HEK293T (cell line): Measurements from ENCODE around the gene MT1B.

Experiments
- BHLHE40 ChIP-seq: fragments of 450-650 bp; IDR thresholded peaks from 2 replicates; pipeline ENCODE4 v1.6.1; 2016; ENCODE audit warnings: mild to moderate bottlenecking, moderate library complexity, borderline replicate concordance
- ELF4 ChIP-seq: fragments of 450-650 bp; IDR thresholded peaks from 2 replicates; pipeline ENCODE4 v1.6.1; 2017; ENCODE audit warnings: antibody characterized with exemption
- FOXK2 ChIP-seq: fragments of 450-650 bp; IDR thresholded peaks from 2 replicates; pipeline ENCODE4 v1.6.1; 2016; ENCODE audit warnings: mild to moderate bottlenecking
- FOXM1 ChIP-seq: fragments of 450-650 bp; IDR thresholded peaks from 2 replicates; pipeline ENCODE4 v1.6.1; 2017; ENCODE audit warnings: mild to moderate bottlenecking, borderline replicate concordance
- HDGF ChIP-seq: fragments of 450-650 bp; IDR thresholded peaks from 2 replicates; pipeline ENCODE4 v1.6.1; 2017; ENCODE audit warnings: antibody characterized with exemption, borderline replicate concordance
- NFRKB ChIP-seq: fragments of 450-650 bp; IDR thresholded peaks from 2 replicates; pipeline ENCODE4 v1.6.1; 2016; ENCODE audit warnings: mild to moderate bottlenecking, moderate library complexity
- SP1 ChIP-seq: fragments of 450-650 bp; IDR thresholded peaks from 2 replicates; pipeline ENCODE4 v1.6.1; 2017
- SUZ12 ChIP-seq: fragments of 450-650 bp; IDR thresholded peaks from 2 replicates; pipeline ENCODE4 v1.6.1; 2016; ENCODE audit warnings: mild to moderate bottlenecking
- TARDBP ChIP-seq: fragments of 450-650 bp; IDR thresholded peaks from 2 replicates; pipeline ENCODE4 v1.6.1; 2016
- ZNF384 ChIP-seq: fragments of 450-650 bp; IDR thresholded peaks from 2 replicates; pipeline ENCODE4 v1.6.1; 2016
- TF ChIP-seq, protein P1 (sequence below): fragments of 450-650 bp; IDR thresholded peaks from 2 replicates; pipeline ENCODE4 v1.6.1; 2016

DNA sequence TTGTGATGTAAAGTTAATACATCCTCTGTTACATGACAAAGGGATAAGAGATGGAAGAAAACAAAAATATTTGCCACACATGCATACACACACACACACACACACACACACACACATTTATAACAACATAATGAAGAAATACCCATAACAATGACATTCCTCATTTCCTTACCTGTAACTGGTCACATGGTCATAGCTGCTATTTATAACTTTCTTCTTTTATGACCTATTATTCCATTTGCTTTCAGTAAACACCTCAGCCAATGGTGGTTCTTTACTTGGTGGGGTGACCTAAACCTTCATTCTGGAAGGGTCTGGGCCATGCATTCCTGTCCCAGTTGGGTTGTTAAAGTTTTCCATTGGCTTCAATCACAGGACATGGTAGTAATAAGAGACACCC, 38.0 kb upstream of the MT1B start:
- TF ChIP-seq BHLHE40 (no peak), ELF4 (no peak), SP1 (no peak), NFRKB (no peak), TARDBP (no peak), FOXM1 (no peak), HDGF (no peak), SUZ12 (no peak), ZNF384 (no peak), FOXK2 (no peak)
- TF ChIP-seq, protein P1, sequence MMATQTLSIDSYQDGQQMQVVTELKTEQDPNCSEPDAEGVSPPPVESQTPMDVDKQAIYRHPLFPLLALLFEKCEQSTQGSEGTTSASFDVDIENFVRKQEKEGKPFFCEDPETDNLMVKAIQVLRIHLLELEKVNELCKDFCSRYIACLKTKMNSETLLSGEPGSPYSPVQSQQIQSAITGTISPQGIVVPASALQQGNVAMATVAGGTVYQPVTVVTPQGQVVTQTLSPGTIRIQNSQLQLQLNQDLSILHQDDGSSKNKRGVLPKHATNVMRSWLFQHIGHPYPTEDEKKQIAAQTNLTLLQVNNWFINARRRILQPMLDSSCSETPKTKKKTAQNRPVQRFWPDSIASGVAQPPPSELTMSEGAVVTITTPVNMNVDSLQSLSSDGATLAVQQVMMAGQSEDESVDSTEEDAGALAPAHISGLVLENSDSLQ, result no peak
